Subcutaneous abdominal adipose tissue (tissue), 5 donors: Measurements from ENCODE around the gene SIX2.
"Not testable (repeated sequence)": the region's sequence is repeated elsewhere in the genome, so short reads cannot be mapped to it uniquely, and the experiment has no call there.

Source experiments
- H3K27ac ChIP-seq: one replicate; pipeline ENCODE4 v1.7.0; 2013; ENCODE audit warnings: low read depth, mild to moderate bottlenecking, inconsistent platforms, low read length, moderate library complexity
- H3K27me3 ChIP-seq, 5 donors: one replicate each; pipeline ENCODE4 v1.7.0; 2013; ENCODE audit warnings: low read length in 5 of 5, inconsistent platforms in 1 of 5; ENCODE audit not compliant: control insufficient read depth in 5 of 5, insufficient read depth in 4 of 5
- H3K36me3 ChIP-seq, 5 donors: one replicate each; pipeline ENCODE4 v1.7.0; 2013; ENCODE audit warnings: low read length in 5 of 5; ENCODE audit not compliant: control insufficient read depth in 5 of 5, insufficient read depth in 5 of 5
- H3K4me1 ChIP-seq, 5 donors: one replicate each; pipeline ENCODE4 v1.7.0; 2013; ENCODE audit warnings: low read length in 5 of 5, mild to moderate bottlenecking in 3 of 5, moderate library complexity in 1 of 5; ENCODE audit not compliant: control insufficient read depth in 5 of 5, insufficient read depth in 5 of 5
- H3K4me3 ChIP-seq, 5 donors: one replicate each; pipeline ENCODE4 v1.7.0; 2013; ENCODE audit warnings: low read length in 5 of 5, low read depth in 1 of 5
- H3K9ac ChIP-seq, 5 donors: one replicate each; pipeline ENCODE4 v1.7.0; 2013; ENCODE audit warnings: low read length in 5 of 5, mild to moderate bottlenecking in 4 of 5, moderate library complexity in 3 of 5
- H3K9me3 ChIP-seq, 5 donors: one replicate each; pipeline ENCODE4 v1.7.0; 2013; ENCODE audit warnings: low read length in 5 of 5; ENCODE audit not compliant: control insufficient read depth in 5 of 5
- donor health status: healthy.
- donor health status: healthy.
- donor health status: healthy.
- donor health status: healthy.
- donor health status: healthy.

Gene SIX2

GRCh38 chr2:45042401-45042800 lies 33.1 kb upstream of the SIX2 start:
- no peak overlapping the region for H3K9ac ChIP-seq
- H3K27me3 ChIP-seq: peaks cover 2 to 9% (median 5%) of the 10 kb centered on the region in 5 donors
- H3K9me3 ChIP-seq: no peaks in the 10 kb centered on the region
- H3K27ac ChIP-seq: no peak overlapping the region
- no peaks in the 10 kb centered on the region for H3K4me1 ChIP-seq
- H3K4me3 ChIP-seq: no peak overlapping the region
- H3K36me3 ChIP-seq: no peaks in the 10 kb centered on the region

- H3K27ac ChIP-seq: no peak overlapping the region
- no peak overlapping the region for H3K4me3 ChIP-seq
- H3K27me3 ChIP-seq: peaks cover 2 to 9% (median 5%) of the 10 kb centered on the region in 5 donors
- no peaks in the 10 kb centered on the region for H3K9me3 ChIP-seq
- H3K9ac ChIP-seq: no peak overlapping the region
- no peaks in the 10 kb centered on the region for H3K36me3 ChIP-seq
- no peaks in the 10 kb centered on the region for H3K4me1 ChIP-seq
These were observed 31.5 kb upstream of the SIX2 start for GRCh38 chr2:45040786-45041185.

- not testable (repeated sequence) for H3K4me1 ChIP-seq, H3K27ac ChIP-seq, H3K4me3 ChIP-seq, H3K27me3 ChIP-seq, H3K9me3 ChIP-seq, H3K9ac ChIP-seq, H3K36me3 ChIP-seq
These were observed 30.6 kb upstream of the SIX2 start for GRCh38 chr2:45039804-45040203.

GRCh38 chr2:45038861-45039260 lies 29.6 kb upstream of the SIX2 start:
- H3K27me3 ChIP-seq, H3K9ac ChIP-seq, H3K36me3 ChIP-seq, H3K4me1 ChIP-seq, H3K27ac ChIP-seq, H3K9me3 ChIP-seq, H3K4me3 ChIP-seq: not testable (repeated sequence)

GRCh38 chr2:45033302-45033701 lies 24.1 kb upstream of the SIX2 start:
- Histone ChIP-seq H3K36me3 (no peaks in the 10 kb centered on the region), H3K4me3 (no peak overlapping the region), H3K9ac (no peak overlapping the region), H3K4me1 (peaks cover 0 to 10% (median 0%) of the 10 kb centered on the region in 5 donors), H3K27ac (no peak overlapping the region), H3K27me3 (no peaks in the 10 kb centered on the region), H3K9me3 (no peaks in the 10 kb centered on the region)

GRCh38 chr2:45031028-45031427 lies 21.8 kb upstream of the SIX2 start:
- Histone ChIP-seq H3K9ac (peak overlapping the region in 1 of 5 donors; percentile 25), H3K4me3 (no peak overlapping the region), H3K27ac (no peak overlapping the region), H3K27me3 (peaks cover 0 to 4% (median 0%) of the 10 kb centered on the region in 5 donors), H3K4me1 (peaks cover 0 to 10% (median 0%) of the 10 kb centered on the region in 5 donors), H3K36me3 (no peaks in the 10 kb centered on the region), H3K9me3 (no peaks in the 10 kb centered on the region)

- Histone ChIP-seq H3K27me3 (peaks cover 0 to 4% (median 0%) of the 10 kb centered on the region in 5 donors), H3K4me1 (peaks cover 0 to 10% (median 0%) of the 10 kb centered on the region in 5 donors), H3K4me3 (no peak overlapping the region), H3K36me3 (no peaks in the 10 kb centered on the region), H3K9ac (no peak overlapping the region), H3K9me3 (no peaks in the 10 kb centered on the region), H3K27ac (no peak overlapping the region)
These were observed 21.3 kb upstream of the SIX2 start for GRCh38 chr2:45030553-45030952.

- Histone ChIP-seq H3K36me3 (no peaks in the 10 kb centered on the region), H3K4me1 (peaks cover 0 to 10% (median 2%) of the 10 kb centered on the region in 5 donors), H3K9ac (no peak overlapping the region), H3K27ac (no peak overlapping the region), H3K27me3 (peaks cover 0 to 4% (median 0%) of the 10 kb centered on the region in 5 donors), H3K9me3 (no peaks in the 10 kb centered on the region), H3K4me3 (no peak overlapping the region)
These were observed 20.0 kb upstream of the SIX2 start for GRCh38 chr2:45029215-45029614.

GRCh38 chr2:45028276-45028675 lies 19.0 kb upstream of the SIX2 start:
- H3K4me3 ChIP-seq: no peak overlapping the region
- no peak overlapping the region for H3K27ac ChIP-seq
- H3K27me3 ChIP-seq: peaks cover 0 to 4% (median 0%) of the 10 kb centered on the region in 5 donors
- H3K9me3 ChIP-seq: no peaks in the 10 kb centered on the region
- H3K9ac ChIP-seq: no peak overlapping the region
- H3K36me3 ChIP-seq: no peaks in the 10 kb centered on the region
- peaks cover 0 to 10% (median 2%) of the 10 kb centered on the region in 5 donors for H3K4me1 ChIP-seq

- Histone ChIP-seq H3K9ac (no peak overlapping the region), H3K36me3 (no peaks in the 10 kb centered on the region), H3K27me3 (peaks cover 0 to 4% (median 0%) of the 10 kb centered on the region in 5 donors), H3K9me3 (no peaks in the 10 kb centered on the region), H3K27ac (no peak overlapping the region), H3K4me1 (peaks cover 0 to 10% (median 2%) of the 10 kb centered on the region in 5 donors), H3K4me3 (no peak overlapping the region)
These were observed 17.7 kb upstream of the SIX2 start for GRCh38 chr2:45026924-45027450.
